ENCODE measurements around the gene ABL1.
A peak's percentile ranks its signal among the peaks of the same experiment; 100 is the strongest.

Gene ABL1

DNA sequence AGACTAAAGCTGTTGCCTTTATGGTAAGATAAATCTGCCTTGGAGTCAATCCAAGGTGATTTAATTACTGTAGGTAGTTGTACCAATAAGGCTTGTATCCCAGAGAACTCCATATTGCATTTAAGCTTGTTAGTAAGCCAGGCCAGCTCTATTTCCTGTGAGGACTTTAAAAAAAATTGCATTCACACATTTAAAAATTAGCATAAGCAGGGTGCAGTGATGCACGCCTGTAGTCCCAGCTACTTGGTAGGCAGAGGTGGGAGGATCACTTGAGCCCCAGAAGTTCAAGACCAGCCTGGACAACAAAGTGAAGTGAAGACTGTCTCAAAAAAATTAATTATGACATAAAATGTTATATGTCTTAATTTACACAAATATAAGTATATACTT, 28.7 kb upstream of the ABL1 start:
- no peak overlapping the region for H3K14ac ChIP-seq (ENCODE audit: low read length in 2 of 2)
- no peak overlapping the region for H2BK15ac ChIP-seq (ENCODE audit: low read depth, poor library complexity, severe bottlenecking)

DNA sequence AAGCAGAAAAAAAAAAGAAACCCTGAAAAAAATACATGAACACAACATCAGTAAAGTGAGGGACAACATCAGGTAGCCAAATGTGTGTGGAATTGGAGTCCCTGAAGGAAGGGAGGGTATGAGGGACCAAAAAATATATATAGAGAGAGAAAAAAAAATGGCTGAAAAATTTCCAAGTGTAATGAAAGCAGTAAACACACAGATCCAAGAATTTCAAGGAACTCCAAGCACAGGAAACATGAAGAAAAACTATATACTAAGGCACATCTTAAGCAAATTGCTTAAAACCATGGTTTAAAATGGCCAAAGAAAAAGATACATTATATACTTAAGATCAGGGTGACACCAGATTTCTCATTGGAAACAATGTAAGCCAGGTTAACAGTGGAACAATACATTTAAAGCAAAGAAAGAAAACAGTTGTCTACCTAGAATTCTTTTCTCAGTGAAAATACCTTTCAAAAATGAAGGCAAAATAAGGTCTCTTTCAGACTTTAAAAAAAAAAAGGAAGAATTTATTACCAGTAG, 24.4 kb upstream of the ABL1 start:
- Histone ChIP-seq H4K8ac (ENCODE audit: low read length) (no peak overlapping the region), H3K9me3 (ENCODE audit: control insufficient read depth, low read length) (peaks cover 8% of the 10 kb centered on the region), H4K91ac (ENCODE audit: low read length) (no peak overlapping the region), H2BK15ac (ENCODE audit: low read depth, poor library complexity, severe bottlenecking) (no peak overlapping the region), H3K4ac (ENCODE audit: low read depth in 1 of 2, low read length in 2 of 2) (no peak overlapping the region), H2BK12ac (ENCODE audit: low read length in 2 of 2) (no peak overlapping the region), H3K4me2 (ENCODE audit: low read length, poor library complexity, severe bottlenecking) (no peak overlapping the region), H2AK5ac (ENCODE audit: low read length, severe bottlenecking) (no peak overlapping the region), H3K27me3 (ENCODE audit: control insufficient read depth in 1 of 2, insufficient read depth in 1 of 2, low read length in 2 of 2) (no peaks in the 10 kb centered on the region), H3K18ac (ENCODE audit: low read depth in 1 of 2, low read length in 2 of 2) (no peak overlapping the region), H3K4me3 (ENCODE audit: insufficient read depth in 1 of 2, low read depth in 1 of 2, low read length in 2 of 2) (no peak overlapping the region), H3K4me1 (ENCODE audit: control insufficient read depth, insufficient read depth, low read depth, low read length) (no peaks in the 10 kb centered on the region), H3K79me1 (replicated peaks; ENCODE audit: low read length, poor library complexity, severe bottlenecking) (peaks cover 20% of the 10 kb centered on the region), H2AFZ (ENCODE audit: low read depth, low read length) (no peak overlapping the region), H3K14ac (ENCODE audit: low read length in 2 of 2) (no peak overlapping the region), H3K9ac (ENCODE audit: low read length) (no peak overlapping the region), H3K27ac (ENCODE audit: low read length, poor library complexity, severe bottlenecking) (no peak overlapping the region), H3K36me3 (ENCODE audit: control insufficient read depth in 1 of 2, insufficient read depth in 2 of 2, low read depth in 1 of 2, low read length in 2 of 2) (no peaks in the 10 kb centered on the region), H2BK120ac (ENCODE audit: low read depth, low read length) (no peak overlapping the region), H3K23ac (ENCODE audit: low read length in 2 of 2) (no peak overlapping the region), H2BK5ac (ENCODE audit: low read depth, low read length, poor library complexity, severe bottlenecking) (no peak overlapping the region)
- DNase-seq = no peak

More for the DNA sequence above, 28.7 kb upstream of the ABL1 start:
- H3K23ac ChIP-seq (ENCODE audit: low read length in 2 of 2) = no peak overlapping the region
- no peak overlapping the region for H2BK5ac ChIP-seq (ENCODE audit: low read depth, low read length, poor library complexity, severe bottlenecking)
- H3K4ac ChIP-seq (ENCODE audit: low read depth in 1 of 2, low read length in 2 of 2) = no peak overlapping the region
- no peak overlapping the region for H2BK12ac ChIP-seq (ENCODE audit: low read length in 2 of 2)
- H3K18ac ChIP-seq (ENCODE audit: low read depth in 1 of 2, low read length in 2 of 2) = no peak overlapping the region
- H3K4me2 ChIP-seq (ENCODE audit: low read length, poor library complexity, severe bottlenecking) = no peak overlapping the region
- no peak overlapping the region for H2AFZ ChIP-seq (ENCODE audit: low read depth, low read length)
- no peak overlapping the region for H2AK5ac ChIP-seq (ENCODE audit: low read length, severe bottlenecking)
- no peaks in the 10 kb centered on the region for H3K27me3 ChIP-seq (ENCODE audit: control insufficient read depth in 1 of 2, insufficient read depth in 1 of 2, low read length in 2 of 2)
- H3K4me1 ChIP-seq (ENCODE audit: control insufficient read depth, insufficient read depth, low read depth, low read length) = no peaks in the 10 kb centered on the region
- no peak overlapping the region for H3K4me3 ChIP-seq (ENCODE audit: insufficient read depth in 1 of 2, low read depth in 1 of 2, low read length in 2 of 2)
- no peak for DNase-seq
- H3K27ac ChIP-seq (ENCODE audit: low read length, poor library complexity, severe bottlenecking) = no peak overlapping the region
- no peak overlapping the region for H3K9ac ChIP-seq (ENCODE audit: low read length)
- H4K8ac ChIP-seq (ENCODE audit: low read length) = no peak overlapping the region
- peaks cover 8% of the 10 kb centered on the region for H3K9me3 ChIP-seq (ENCODE audit: control insufficient read depth, low read length)
- WGBS = 80% methylated on average over 1 of the region's 1 CpG
- H3K36me3 ChIP-seq (ENCODE audit: control insufficient read depth in 1 of 2, insufficient read depth in 2 of 2, low read depth in 1 of 2, low read length in 2 of 2) = no peaks in the 10 kb centered on the region
- peaks cover 20% of the 10 kb centered on the region for H3K79me1 ChIP-seq (replicated peaks; ENCODE audit: low read length, poor library complexity, severe bottlenecking)
- H2BK120ac ChIP-seq (ENCODE audit: low read depth, low read length) = no peak overlapping the region
- H4K91ac ChIP-seq (ENCODE audit: low read length) = no peak overlapping the region

DNA sequence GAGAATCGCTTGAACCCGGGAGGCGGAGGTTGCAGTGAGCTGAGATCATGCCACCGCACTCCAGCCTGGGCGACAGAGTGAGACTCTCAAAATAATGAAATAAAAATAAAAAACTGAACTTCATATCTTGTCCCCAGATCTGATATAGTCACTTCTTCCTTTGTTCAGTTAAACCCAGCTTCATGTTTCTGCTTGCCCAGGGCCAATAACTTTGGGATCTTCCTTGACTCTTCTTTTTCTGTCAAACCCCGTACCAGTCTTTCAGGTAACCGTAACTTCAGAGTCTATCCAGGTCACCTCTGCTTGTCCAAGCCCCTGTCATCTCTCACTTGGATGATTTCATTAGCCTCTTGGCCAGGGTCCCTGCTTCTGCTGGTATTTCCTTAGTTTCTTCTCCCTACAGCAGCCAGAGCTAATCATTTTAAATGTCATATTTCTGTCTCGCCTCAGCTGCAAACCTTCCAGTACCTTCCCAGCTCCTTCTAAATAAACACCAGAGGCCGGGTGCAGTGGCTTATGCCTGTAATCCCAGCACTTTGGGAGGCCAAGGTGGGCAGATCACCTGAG, 19.7 kb upstream of the ABL1 start:
- no peak overlapping the region for H3K9ac ChIP-seq (ENCODE audit: low read length)
- no peak overlapping the region for H4K91ac ChIP-seq (ENCODE audit: low read length)
- H3K23ac ChIP-seq (ENCODE audit: low read length in 2 of 2) = no peak overlapping the region
- H3K36me3 ChIP-seq (ENCODE audit: control insufficient read depth in 1 of 2, insufficient read depth in 2 of 2, low read depth in 1 of 2, low read length in 2 of 2) = no peaks in the 10 kb centered on the region
- no peak overlapping the region for H2AFZ ChIP-seq (ENCODE audit: low read depth, low read length)
- H2BK12ac ChIP-seq (ENCODE audit: low read length in 2 of 2) = no peak overlapping the region
- peaks cover 25% of the 10 kb centered on the region for H3K79me1 ChIP-seq (replicated peaks; ENCODE audit: low read length, poor library complexity, severe bottlenecking)
- no peak overlapping the region for H3K4me2 ChIP-seq (ENCODE audit: low read length, poor library complexity, severe bottlenecking)
- H2BK120ac ChIP-seq (ENCODE audit: low read depth, low read length) = no peak overlapping the region
- H3K14ac ChIP-seq (ENCODE audit: low read length in 2 of 2) = no peak overlapping the region
- H3K4ac ChIP-seq (ENCODE audit: low read depth in 1 of 2, low read length in 2 of 2) = no peak overlapping the region
- no peak overlapping the region for H3K18ac ChIP-seq (ENCODE audit: low read depth in 1 of 2, low read length in 2 of 2)
- 97% methylated on average over 9 of the region's 9 CpGs for WGBS
- H3K27ac ChIP-seq (ENCODE audit: low read length, poor library complexity, severe bottlenecking) = no peak overlapping the region
- no peak overlapping the region for H3K4me3 ChIP-seq (ENCODE audit: insufficient read depth in 1 of 2, low read depth in 1 of 2, low read length in 2 of 2)
- no peak overlapping the region for H4K8ac ChIP-seq (ENCODE audit: low read length)
- peak overlapping the region; percentile 22 for H2AK5ac ChIP-seq (ENCODE audit: low read length, severe bottlenecking)
- H3K4me1 ChIP-seq (ENCODE audit: control insufficient read depth, insufficient read depth, low read depth, low read length) = no peaks in the 10 kb centered on the region
- peaks cover 11% of the 10 kb centered on the region for H3K9me3 ChIP-seq (ENCODE audit: control insufficient read depth, low read length)
- no peak overlapping the region for H2BK5ac ChIP-seq (ENCODE audit: low read depth, low read length, poor library complexity, severe bottlenecking)
- DNase-seq = no peak
- no peaks in the 10 kb centered on the region for H3K27me3 ChIP-seq (ENCODE audit: control insufficient read depth in 1 of 2, insufficient read depth in 1 of 2, low read length in 2 of 2)
- H2BK15ac ChIP-seq (ENCODE audit: low read depth, poor library complexity, severe bottlenecking) = no peak overlapping the region

DNA sequence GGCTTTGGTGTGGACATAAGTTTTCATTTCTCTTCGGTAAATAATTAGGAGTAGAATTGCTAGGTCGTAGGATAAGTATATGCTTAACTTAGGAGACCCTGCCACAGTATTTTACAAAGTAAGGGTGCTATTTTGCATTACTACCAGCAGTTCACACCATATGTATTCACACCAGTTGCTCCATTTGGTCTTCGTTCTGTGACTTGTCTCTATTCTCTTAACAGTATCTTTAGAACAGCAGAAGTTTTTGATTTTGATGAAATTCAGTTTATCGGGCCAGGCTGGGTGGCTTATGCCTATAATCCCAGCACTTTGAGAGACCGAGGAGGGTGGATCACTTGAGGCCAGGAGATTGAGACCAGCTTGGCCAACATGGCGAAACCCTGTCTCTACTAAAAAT, 17.1 kb upstream of the ABL1 start:
- H2BK5ac ChIP-seq (ENCODE audit: low read depth, low read length, poor library complexity, severe bottlenecking) = no peak overlapping the region
- no peak overlapping the region for H3K14ac ChIP-seq (ENCODE audit: low read length in 2 of 2)
- no peak for DNase-seq
- H3K4me3 ChIP-seq (ENCODE audit: insufficient read depth in 1 of 2, low read depth in 1 of 2, low read length in 2 of 2) = no peak overlapping the region
- peaks cover 2% of the 10 kb centered on the region for H3K9me3 ChIP-seq (ENCODE audit: control insufficient read depth, low read length)
- H3K4ac ChIP-seq (ENCODE audit: low read depth in 1 of 2, low read length in 2 of 2) = no peak overlapping the region
- H3K18ac ChIP-seq (ENCODE audit: low read depth in 1 of 2, low read length in 2 of 2) = no peak overlapping the region
- no peak overlapping the region for H3K9ac ChIP-seq (ENCODE audit: low read length)
- H2AK5ac ChIP-seq (ENCODE audit: low read length, severe bottlenecking) = no peak overlapping the region
- H3K36me3 ChIP-seq (ENCODE audit: control insufficient read depth in 1 of 2, insufficient read depth in 2 of 2, low read depth in 1 of 2, low read length in 2 of 2) = no peaks in the 10 kb centered on the region
- H2BK120ac ChIP-seq (ENCODE audit: low read depth, low read length) = no peak overlapping the region
- H4K91ac ChIP-seq (ENCODE audit: low read length) = no peak overlapping the region
- H3K23ac ChIP-seq (ENCODE audit: low read length in 2 of 2) = no peak overlapping the region
- peaks cover 25% of the 10 kb centered on the region for H3K79me1 ChIP-seq (replicated peaks; ENCODE audit: low read length, poor library complexity, severe bottlenecking)
- no peak overlapping the region for H2BK15ac ChIP-seq (ENCODE audit: low read depth, poor library complexity, severe bottlenecking)
- no peaks in the 10 kb centered on the region for H3K27me3 ChIP-seq (ENCODE audit: control insufficient read depth in 1 of 2, insufficient read depth in 1 of 2, low read length in 2 of 2)
- 96% methylated on average over 4 of the region's 6 CpGs for WGBS
- H2AFZ ChIP-seq (ENCODE audit: low read depth, low read length) = no peak overlapping the region
- H4K8ac ChIP-seq (ENCODE audit: low read length) = no peak overlapping the region
- no peak overlapping the region for H3K4me2 ChIP-seq (ENCODE audit: low read length, poor library complexity, severe bottlenecking)
- no peak overlapping the region for H2BK12ac ChIP-seq (ENCODE audit: low read length in 2 of 2)
- peaks cover 1% of the 10 kb centered on the region for H3K4me1 ChIP-seq (ENCODE audit: control insufficient read depth, insufficient read depth, low read depth, low read length)
- H3K27ac ChIP-seq (ENCODE audit: low read length, poor library complexity, severe bottlenecking) = no peak overlapping the region

All from mesenchymal stem cell (in vitro differentiated cells and primary cell).